Erythroblast (primary cell): Measurements from ENCODE around the gene ECI1.

Source experiments
- GATA1 ChIP-seq: IDR thresholded peaks from 2 replicates; pipeline ENCODE4 v1.6.1; 2011; ENCODE audit warnings: low read depth, mild to moderate bottlenecking, control low read depth, low read length, moderate library complexity
- POLR2A ChIP-seq: IDR thresholded peaks from 2 replicates; pipeline ENCODE4 v1.6.1; 2011; ENCODE audit warnings: mild to moderate bottlenecking, low read length

GRCh38 chr16:2190659-2191445 is 60.5 kb downstream of the ECI1 start:
- TF ChIP-seq POLR2A, result no peak
- TF ChIP-seq GATA1, result no peak
